Lung microvascular endothelial cell (primary cell): ENCODE results near the gene FURIN. TPM values are rescaled to one million over a fixed set of nuclear protein-coding genes. Genes with fewer than 3 reads are reported as not detected.
"Not testable (repeated sequence)": the region's sequence is repeated elsewhere in the genome, so short reads cannot be mapped to it uniquely, and the experiment has no call there.

Source experiments
- DNase-seq, 2 donors: peaks; one replicate each; pipeline versions ENCODE4 v3.0.0 to v3.0.0-alpha.2; 2010; ENCODE audit warnings: low read depth in 2 of 2
- total RNA-seq: library from RNA; depleted of rRNA; stranded (reverse); fragments of >200 nt; gene quantifications from 2 replicates; pipeline ENCODE4 v1.2.1, GENCODE V29; 2014

FURIN gene
- total RNA-seq = 47.9 and 56.0 TPM in 2 replicates

GRCh38 chr15:90868261-90868689, at the start of gene FURIN:
Gene FURIN, plus strand, starts transcription at chr15:90868588. Its CDS starts 7,153 bp downstream, at chr15:90875741.
- DNase-seq = no peak

GRCh38 chr15:90819390-90819789, 49.0 kb upstream of the FURIN start:
- no peak for DNase-seq

- no peak for DNase-seq
Measured at GRCh38 chr15:90819850-90820249, 48.5 kb upstream of the FURIN start.

GRCh38 chr15:90820481-90820880, 47.9 kb upstream of the FURIN start:
- DNase-seq = no peak

- DNase-seq = no peak
Measured at GRCh38 chr15:90822204-90822955, 46.0 kb upstream of the FURIN start.

GRCh38 chr15:90823455-90823974, 44.9 kb upstream of the FURIN start:
- DNase-seq = no peak

GRCh38 chr15:90825115-90825899, 43.1 kb upstream of the FURIN start:
- not testable (repeated sequence) for DNase-seq

- DNase-seq = not testable (repeated sequence)
Measured at GRCh38 chr15:90826206-90826885, 42.0 kb upstream of the FURIN start.

GRCh38 chr15:90826886-90827435, 41.4 kb upstream of the FURIN start:
- no peak for DNase-seq

GRCh38 chr15:90828111-90828510, 40.3 kb upstream of the FURIN start:
- no peak for DNase-seq

- no peak for DNase-seq
Measured at GRCh38 chr15:90829126-90829525, 39.3 kb upstream of the FURIN start.

- DNase-seq = peak in 1 of 2 donors; percentile 51
Measured at GRCh38 chr15:90829942-90830440, 38.4 kb upstream of the FURIN start.

GRCh38 chr15:90834626-90835025, 33.8 kb upstream of the FURIN start:
- DNase-seq = no peak

GRCh38 chr15:90836296-90836871, 32.0 kb upstream of the FURIN start:
- peak; percentile 36 to 73 for DNase-seq

- DNase-seq = peak in 1 of 2 donors; percentile 20
Measured at GRCh38 chr15:90837094-90837493, 31.3 kb upstream of the FURIN start.

- DNase-seq = no peak
Measured at GRCh38 chr15:90838139-90838538, 30.2 kb upstream of the FURIN start.

- DNase-seq = no peak
Measured at GRCh38 chr15:90838544-90838943, 29.8 kb upstream of the FURIN start.

GRCh38 chr15:90839187-90840071, 29.0 kb upstream of the FURIN start:
- no peak for DNase-seq

GRCh38 chr15:90840157-90840855, 28.1 kb upstream of the FURIN start:
- no peak for DNase-seq
